HCT116 (cell line): ENCODE results near the gene PHF21B. TPM values are rescaled to one million over a fixed set of nuclear protein-coding genes. Genes with fewer than 3 reads are reported as not detected.

Experiments
- ATAC-seq: fragments of 200-7000 bp; cut with Tn5 transposase; 2 replicates; pipeline ENCODE4 v1.9.1; 2020; ENCODE audit warnings: mild to moderate bottlenecking, moderate library complexity
- BruUV-seq: library from RNA; stranded (reverse); fragments of 400-500 nt; replicated peaks from 2 replicates; lab custom pipeline; 2021; lab: Mats Ljungman, UMichigan
- CTCF ChIA-PET: fragments of 300-600 bp; sonication (Branson Sonifier 250); formaldehyde crosslinking; loops from one replicate; lab custom pipeline; 2021; ENCODE audit warnings: antibody characterized with exemption; lab: Charles Lee
- POLR2A ChIA-PET: fragments of 300-600, 350-600 bp; sonication (Branson Sonifier 250); formaldehyde crosslinking; loops from one replicate; lab custom pipeline; 2021; ENCODE audit warnings: antibody characterized with exemption; lab: Charles Lee
- RAD21 ChIA-PET, 2 experiments: fragments of 300-600 bp; sonication (Branson Sonifier 250); formaldehyde crosslinking; loops; one replicate each; lab custom pipeline; 2023; ENCODE audit warnings: low total read pairs in 2 of 2; ENCODE audit not compliant: uncharacterized antibody in 2 of 2, unreplicated experiment in 2 of 2, low non-redundant PET in 1 of 2; lab: Charles Lee
- DNase-seq: peaks from one replicate; pipeline ENCODE4 v3.0.0-alpha.2; 2010; ENCODE audit warnings: low read depth, low spot score
- H2AFZ ChIP-seq: fragments of 200-600 bp; shearing (Covaris generic), sonication (generic); 2 replicates; pipeline ENCODE4 v1.6.1; 2017; ENCODE audit warnings: low read depth, mixed run types, mixed read lengths, antibody characterized with exemption, low read length; ENCODE audit not compliant: poor library complexity, severe bottlenecking
- H3K27ac ChIP-seq: 2 replicates; pipeline ENCODE4 v1.5.1; 2012; ENCODE audit warnings: low read depth, low read length
- H3K27me3 ChIP-seq: fragments of 200-600 bp; sonication (generic); 2 replicates; pipeline ENCODE4 v1.6.1; 2016; ENCODE audit warnings: mixed run types, low read length, mixed read lengths; ENCODE audit not compliant: insufficient read depth
- H3K36me3 ChIP-seq, 2 experiments: fragments of 200-500 bp in 1 of 2; fragments of 200-600 bp in 1 of 2; sonication (Bioruptor generic) in 1 of 2; sonication (generic) in 1 of 2; 2 replicates each; pipeline versions ENCODE4 v1.5.1 to v1.6.1; 2014 to 2016; ENCODE audit warnings: low read length in 2 of 2, inconsistent platforms in 1 of 2, mixed read lengths in 1 of 2, mixed run types in 1 of 2; ENCODE audit not compliant: insufficient read depth in 2 of 2, control insufficient read depth in 1 of 2
- H3K4me1 ChIP-seq, 2 experiments: fragments of 200-600 bp in 1 of 2; sonication (generic) in 1 of 2; 2 replicates each; pipeline versions ENCODE4 v1.5.1 to v1.6.1; 2012 to 2017; ENCODE audit warnings: low read length in 2 of 2, inconsistent platforms in 1 of 2, mild to moderate bottlenecking in 1 of 2, mixed read lengths in 1 of 2, mixed run types in 1 of 2, moderate library complexity in 1 of 2; ENCODE audit not compliant: insufficient read depth in 2 of 2, control insufficient read depth in 1 of 2
- H3K4me2 ChIP-seq: fragments of 200-600 bp; sonication (generic); 2 replicates; pipeline ENCODE4 v1.6.1; 2017; ENCODE audit warnings: mixed run types, low read length, mixed read lengths
- H3K4me3 ChIP-seq, 2 experiments: fragments of 200-600 bp in 1 of 2; sonication (generic) in 1 of 2; replicated peaks in 1 of 2; 2 replicates each; pipeline ENCODE4 v1.5.1; 2011 to 2016; ENCODE audit warnings: low read length in 2 of 2, control low read depth in 1 of 2, low read depth in 1 of 2, mild to moderate bottlenecking in 1 of 2, mixed read lengths in 1 of 2, mixed run types in 1 of 2
- H3K79me2 ChIP-seq: fragments of 200-600 bp; sonication (generic); 2 replicates; pipeline ENCODE4 v1.6.1; 2017; ENCODE audit warnings: mild to moderate bottlenecking, mixed run types, low read length, moderate library complexity, mixed read lengths; ENCODE audit not compliant: insufficient read depth
- H3K9ac ChIP-seq: fragments of 200-600 bp; sonication (generic); 2 replicates; pipeline ENCODE4 v1.6.1; 2016; ENCODE audit warnings: low read length, mixed read lengths
- H3K9me2 ChIP-seq: fragments of 200-600 bp; sonication (generic), shearing (Covaris generic); 2 replicates; pipeline ENCODE4 v1.6.1; 2017; ENCODE audit warnings: mixed run types, mild to moderate bottlenecking, moderate library complexity; ENCODE audit not compliant: insufficient read depth
- H3K9me3 ChIP-seq, 2 experiments: fragments of 200-500 bp in 1 of 2; fragments of 200-600 bp in 1 of 2; sonication (Bioruptor generic) in 1 of 2; sonication (generic) in 1 of 2; 2 replicates each; pipeline ENCODE4 v1.6.1; 2014 to 2017; ENCODE audit warnings: low read length in 2 of 2, mixed read lengths in 2 of 2, inconsistent platforms in 1 of 2, low read depth in 1 of 2, mild to moderate bottlenecking in 1 of 2, mixed run types in 1 of 2, moderate library complexity in 1 of 2; ENCODE audit not compliant: control insufficient read depth in 1 of 2, insufficient read depth in 1 of 2
- H4K20me1 ChIP-seq: fragments of 200-600 bp; sonication (generic), shearing (Covaris generic); 2 replicates; pipeline ENCODE4 v1.6.1; 2017; ENCODE audit warnings: mixed run types, mild to moderate bottlenecking, moderate library complexity; ENCODE audit not compliant: insufficient read depth
- CBX3 ChIP-seq: IDR thresholded peaks from 2 replicates; pipeline ENCODE4 v1.6.1; 2012; ENCODE audit warnings: low read depth
- CEBPB ChIP-seq: IDR thresholded peaks from 2 replicates; pipeline ENCODE4 v1.6.1; 2012; ENCODE audit warnings: low read depth
- ELF1 ChIP-seq: IDR thresholded peaks from 2 replicates; pipeline ENCODE4 v1.6.1; 2012; ENCODE audit warnings: low read depth, borderline replicate concordance
- EZH2phosphoT487 ChIP-seq: fragments of 200-600 bp; IDR thresholded peaks from 2 replicates; pipeline ENCODE4 v1.6.1; 2018; ENCODE audit warnings: antibody characterized with exemption, borderline replicate concordance
- FOSL1 ChIP-seq: IDR thresholded peaks from 2 replicates; pipeline ENCODE4 v1.6.1; 2012; ENCODE audit warnings: low read depth
- JUND ChIP-seq: IDR thresholded peaks from 2 replicates; pipeline ENCODE4 v1.6.1; 2012
- MAX ChIP-seq: IDR thresholded peaks from 2 replicates; pipeline ENCODE4 v1.6.1; 2012
- POLR2A ChIP-seq: IDR thresholded peaks from 2 replicates; pipeline ENCODE4 v1.7.0; 2011; ENCODE audit warnings: borderline replicate concordance; ENCODE audit not compliant: insufficient read depth, insufficient read length; ENCODE audit errors: extremely low read depth
- POLR2AphosphoS5 ChIP-seq: IDR thresholded peaks from 2 replicates; pipeline ENCODE4 v1.6.1; 2011; ENCODE audit warnings: mild to moderate bottlenecking, low read depth, low read length, moderate library complexity
- REST ChIP-seq: IDR thresholded peaks from 2 replicates; pipeline ENCODE4 v1.6.1; 2012; ENCODE audit warnings: low read depth
- SIN3A ChIP-seq: IDR thresholded peaks from 2 replicates; pipeline ENCODE4 v1.6.1; 2012; ENCODE audit warnings: low read depth
- SP1 ChIP-seq: IDR thresholded peaks from 2 replicates; pipeline ENCODE4 v1.6.1; 2012; ENCODE audit warnings: low read depth
- SRF ChIP-seq: IDR thresholded peaks from 2 replicates; pipeline ENCODE4 v1.6.1; 2012; ENCODE audit warnings: low read depth
- TCF7L2 ChIP-seq: IDR thresholded peaks from 2 replicates; pipeline ENCODE4 v1.7.0; 2011; ENCODE audit warnings: borderline replicate concordance, inconsistent platforms; ENCODE audit not compliant: insufficient read depth, insufficient read length; ENCODE audit errors: extremely low read depth
- ZBTB33 ChIP-seq: IDR thresholded peaks from 2 replicates; pipeline ENCODE4 v1.6.1; 2011; ENCODE audit warnings: mild to moderate bottlenecking, low read length, moderate library complexity; ENCODE audit not compliant: insufficient replicate concordance; ENCODE audit errors: extremely low read depth
- ZFX ChIP-seq: fragments of 450-650 bp; IDR thresholded peaks from 2 replicates; pipeline ENCODE4 v1.6.1; 2017
- intact Hi-C: fragments of 100-400 bp; cut with micrococcal nuclease; formaldehyde crosslinking; loops from 2 replicates; pipeline ENCODE4 v1.10.0; 2022
- total RNA-seq: library from RNA; stranded (reverse); gene quantifications from one replicate; pipeline ENCODE4 v1.2.1, GENCODE V29; 2021; ENCODE audit not compliant: unreplicated experiment
- TF ChIP-seq, protein P1 (sequence below): IDR thresholded peaks from 2 replicates; pipeline ENCODE4 v1.6.1; 2012

The PHF21B gene
- total RNA-seq, 1 experiment from 2014 or later: not detected

GRCh38 chr22:44997060-44997459, 12.7 kb downstream of the PHF21B start:
- CTCF ChIA-PET: no interaction called here
- no peak for ATAC-seq
- POLR2A ChIA-PET: no interaction called here
- Histone ChIP-seq H4K20me1 (no peaks in the 10 kb centered on the region), H2AFZ (no peak overlapping the region), H3K9me3 (no peaks in the 10 kb centered on the region), H3K27ac (no peak overlapping the region), H3K4me1 (no peaks in the 10 kb centered on the region), H3K9me2 (no peaks in the 10 kb centered on the region), H3K36me3 (no peaks in the 10 kb centered on the region), H3K79me2 (no peaks in the 10 kb centered on the region), H3K9ac (no peak overlapping the region), H3K4me3 (no peak overlapping the region), H3K27me3 (peaks cover 28% of the 10 kb centered on the region), H3K4me2 (no peak overlapping the region)
- RAD21 ChIA-PET: no interaction called here
- DNase-seq: no peak
- no TSS peak for BruUV-seq
- TF ChIP-seq POLR2AphosphoS5: no peak
- no peak for TF ChIP-seq FOSL1
- no peak for TF ChIP-seq REST
- TF ChIP-seq EZH2phosphoT487: no peak
- TF ChIP-seq ELF1: no peak
- TF ChIP-seq ZFX: no peak
- no peak for TF ChIP-seq POLR2A
- TF ChIP-seq JUND: no peak
- no peak for TF ChIP-seq TCF7L2
- no peak for TF ChIP-seq SP1
- TF ChIP-seq ZBTB33: no peak
- TF ChIP-seq CBX3: no peak
- TF ChIP-seq, protein P1, sequence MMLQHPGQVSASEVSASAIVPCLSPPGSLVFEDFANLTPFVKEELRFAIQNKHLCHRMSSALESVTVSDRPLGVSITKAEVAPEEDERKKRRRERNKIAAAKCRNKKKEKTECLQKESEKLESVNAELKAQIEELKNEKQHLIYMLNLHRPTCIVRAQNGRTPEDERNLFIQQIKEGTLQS: no peak
- no peak for TF ChIP-seq SIN3A
- no peak for TF ChIP-seq CEBPB
- TF ChIP-seq MAX: no peak
- no peak for TF ChIP-seq SRF
- intact Hi-C loops: no loop called here
